Activated T-cell treated with anti-CD3 and anti-CD28 coated beads, Interleukin-2, amount 50 U/mL, for 48 hours (primary cell): Measurements from ENCODE around the gene NMBR.
"Not testable (repeated sequence)": the region's sequence is repeated elsewhere in the genome, so short reads cannot be mapped to it uniquely, and the experiment has no call there.

ENCODE experiments used
- DNase-seq, 2 experiments: peaks; one replicate each; pipeline ENCODE4 v3.0.0-alpha.2; 2020

Gene NMBR

DNA sequence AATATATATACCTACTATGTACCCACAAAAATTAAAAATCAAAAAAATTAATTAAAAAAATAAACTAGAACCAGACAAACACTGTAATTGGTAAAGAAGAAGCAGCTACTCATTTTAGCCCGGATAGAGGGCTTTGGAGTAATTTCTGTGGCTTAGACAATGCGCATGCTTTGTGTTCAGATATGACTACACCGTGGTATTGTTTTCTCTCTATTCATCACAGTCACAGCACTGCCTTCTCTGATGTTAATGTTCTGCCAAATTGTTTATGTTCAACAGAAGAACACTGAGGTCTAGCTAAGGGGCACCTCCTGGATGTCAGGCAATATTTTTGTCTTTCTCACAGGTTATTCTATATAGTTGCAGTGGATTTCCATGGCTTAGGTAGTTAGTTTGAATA, 91.7 kb downstream of the NMBR start:
- DNase-seq, result no peak

- DNase-seq, result no peak
Measured at GRCh38 chr6:142051404-142051803, 95.5 kb downstream of the NMBR start.

DNA sequence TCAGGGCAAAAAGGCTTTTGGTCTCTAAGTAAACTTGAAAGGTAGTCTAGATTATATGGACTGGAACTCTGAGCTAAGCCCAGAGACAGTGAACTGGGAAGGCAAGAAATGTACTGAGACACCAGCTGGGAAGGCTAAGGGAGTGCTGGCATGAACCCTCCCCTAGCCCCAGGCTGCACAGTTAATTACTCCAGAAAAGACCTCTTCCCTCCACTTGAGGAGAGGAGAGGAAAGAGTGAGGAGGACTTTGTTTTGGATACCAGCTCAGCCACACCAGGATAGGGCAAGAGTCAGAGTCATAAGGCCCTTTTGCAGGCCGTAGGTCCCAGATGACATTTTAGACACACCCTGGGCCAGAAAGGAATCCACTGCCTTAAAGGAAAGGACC, 98.3 kb downstream of the NMBR start:
- DNase-seq, result no peak

- no peak for DNase-seq
Measured at GRCh38 chr6:142047934-142048592, 98.9 kb downstream of the NMBR start.

DNA sequence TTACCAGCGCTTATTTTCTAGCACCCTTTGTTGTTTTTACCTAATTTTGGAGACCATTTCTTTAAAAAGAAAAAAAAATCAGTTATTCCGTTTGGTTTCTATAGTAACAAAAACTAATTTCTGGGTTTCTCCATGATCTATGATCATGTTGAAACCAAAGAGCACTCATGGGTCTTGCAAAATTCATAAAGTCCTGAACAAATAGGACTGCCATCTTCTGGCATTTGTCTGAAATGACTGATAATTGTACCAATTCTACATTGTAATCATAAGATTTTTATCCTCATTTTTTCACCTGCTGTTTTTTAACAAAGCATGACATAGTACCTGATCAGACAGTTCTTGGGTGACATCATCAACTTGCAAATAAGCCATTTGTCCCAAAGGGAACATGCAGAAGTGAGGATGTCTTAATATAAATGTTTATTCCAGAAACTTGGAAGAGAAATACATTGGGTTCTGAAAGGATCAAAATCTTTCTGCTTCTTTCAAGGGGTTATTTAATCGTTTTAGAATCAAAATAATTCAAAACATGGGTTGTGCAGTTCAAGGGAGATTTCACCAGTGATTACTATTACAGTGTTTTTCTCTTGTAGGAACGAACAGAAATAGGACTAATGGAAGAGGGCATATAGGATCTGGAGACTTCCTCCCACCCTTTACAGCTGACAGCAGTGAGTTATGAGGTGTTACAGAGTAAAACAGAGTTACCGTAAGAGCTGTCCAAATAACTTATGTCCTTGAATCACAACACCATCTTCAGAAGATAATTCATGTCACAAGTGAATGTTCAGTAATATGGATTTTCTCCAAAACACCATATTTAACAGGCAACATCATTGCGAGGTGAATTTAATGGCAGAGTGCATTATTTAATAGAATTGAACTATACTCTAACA, 101.3 kb downstream of the NMBR start:
- no peak for DNase-seq

GRCh38 chr6:142035890-142036289, 111.0 kb downstream of the NMBR start:
- no peak for DNase-seq

DNA sequence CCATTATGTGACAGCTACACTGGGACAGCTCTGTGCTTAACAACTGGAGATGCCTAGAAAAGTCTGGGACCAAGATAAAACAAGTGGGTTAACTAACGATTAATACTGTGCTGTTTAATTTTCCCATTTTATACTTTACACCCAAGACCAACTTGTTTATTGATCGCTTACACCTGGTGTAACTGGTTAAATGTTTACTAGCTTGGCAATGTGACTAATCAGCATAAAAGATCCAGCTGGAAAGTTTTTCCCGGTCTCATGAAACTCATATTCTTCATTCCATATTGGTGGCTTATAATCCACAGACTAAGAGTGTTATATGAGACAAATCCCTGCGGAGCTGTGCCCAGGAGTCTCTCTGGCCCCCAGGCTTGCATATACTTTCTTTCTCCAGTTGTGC, 115.9 kb downstream of the NMBR start:
- DNase-seq, result no peak

DNA sequence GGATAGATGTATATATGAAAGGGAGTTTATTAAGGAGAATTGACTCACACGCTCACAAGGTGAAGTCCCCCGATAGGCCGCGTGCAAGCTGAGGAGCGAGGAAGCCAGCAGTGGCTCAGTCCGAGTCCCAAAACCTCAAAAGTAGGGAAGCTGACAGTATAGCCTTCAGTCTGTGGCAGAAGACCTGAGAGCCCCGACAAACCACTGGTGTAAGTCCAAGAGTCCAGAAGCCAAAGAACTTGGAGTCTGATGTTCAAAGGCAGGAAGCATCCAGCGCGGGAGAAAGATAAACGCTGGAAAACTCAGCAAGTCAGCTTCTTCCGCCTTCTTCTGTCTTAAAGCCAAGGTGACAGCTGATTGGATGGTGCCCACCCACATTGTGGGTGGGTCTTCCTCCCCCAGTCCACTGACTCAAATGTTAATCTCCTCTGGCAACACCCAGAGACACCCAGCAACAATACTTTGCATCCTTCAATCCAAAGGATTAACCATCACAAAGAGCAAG, 116.8 kb downstream of the NMBR start:
- no peak for DNase-seq

DNA sequence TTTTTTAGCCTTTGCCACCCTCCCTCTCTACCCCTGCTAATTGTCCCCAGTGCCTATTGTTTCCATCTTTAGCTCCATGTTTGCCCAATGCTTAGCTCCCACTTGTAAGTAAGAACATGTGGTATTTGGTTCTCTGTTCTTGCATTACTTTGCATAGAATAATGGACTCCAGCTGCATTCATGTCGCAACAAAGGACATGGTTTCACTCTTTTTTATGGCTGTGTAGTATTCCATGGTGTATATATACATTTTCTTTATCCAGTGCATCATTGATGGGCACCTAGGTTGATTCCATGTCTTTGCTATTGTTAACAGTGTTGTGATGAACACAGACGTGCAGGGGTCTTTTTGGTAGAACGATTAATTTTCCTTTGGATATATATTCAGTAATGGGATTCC, 118.4 kb downstream of the NMBR start:
- no peak for DNase-seq

GRCh38 chr6:142027804-142028203, 119.1 kb downstream of the NMBR start:
- not testable (repeated sequence) for DNase-seq

- DNase-seq, result no peak
Measured at GRCh38 chr6:142027074-142027473, 119.8 kb downstream of the NMBR start.

GRCh38 chr6:142026471-142026870, 120.5 kb downstream of the NMBR start:
- no peak for DNase-seq
